Fibroblast of villous mesenchyme (primary cell): ENCODE measurements around the gene NAPB. TPM values are rescaled to one million over a fixed set of nuclear protein-coding genes. Genes with fewer than 3 reads are reported as not detected.
A peak's percentile ranks its signal among the peaks of the same experiment; 100 is the strongest.

ENCODE experiments used
- DNase-seq: peaks from one replicate; pipeline ENCODE4 v3.0.0-alpha.2; 2010; ENCODE audit warnings: low read depth
- H3K4me3 ChIP-seq: 2 replicates; pipeline ENCODE4 v1.5.1; 2011; ENCODE audit warnings: low read depth, mild to moderate bottlenecking, low read length
- total RNA-seq: library from RNA; depleted of rRNA; stranded (reverse); fragments of >200 nt; gene quantifications from 2 replicates; pipeline ENCODE4 v1.2.3, GENCODE V29; 2012
- TF ChIP-seq, protein P1 (sequence below): IDR thresholded peaks from 2 replicates; pipeline ENCODE4 v1.5.1; 2012; ENCODE audit warnings: low read depth, mild to moderate bottlenecking, low read length; ENCODE audit not compliant: insufficient read depth

NAPB gene
- total RNA-seq, 1 donor: 9.5 TPM

DNA sequence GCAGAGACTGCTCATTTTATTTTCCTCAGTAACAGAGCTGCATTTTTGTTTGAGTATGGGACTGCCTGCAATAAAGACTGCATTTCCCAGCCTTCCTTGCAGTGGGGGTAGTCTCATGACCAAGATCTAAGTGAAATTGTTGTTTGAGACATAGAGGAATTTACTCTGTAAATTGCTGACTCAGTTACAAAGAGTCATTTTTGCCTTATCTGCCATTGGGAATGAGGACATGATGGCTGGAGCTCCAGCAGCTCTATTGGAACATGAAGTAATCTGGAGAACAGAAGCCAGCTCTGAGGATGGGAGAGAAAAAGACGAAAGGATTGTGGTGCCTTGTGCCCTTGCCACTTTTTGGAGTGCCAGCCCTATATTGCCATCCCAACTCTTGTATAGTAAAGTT lies 33.5 kb upstream of the NAPB start:
- no peak for DNase-seq
- TF ChIP-seq, protein P1, sequence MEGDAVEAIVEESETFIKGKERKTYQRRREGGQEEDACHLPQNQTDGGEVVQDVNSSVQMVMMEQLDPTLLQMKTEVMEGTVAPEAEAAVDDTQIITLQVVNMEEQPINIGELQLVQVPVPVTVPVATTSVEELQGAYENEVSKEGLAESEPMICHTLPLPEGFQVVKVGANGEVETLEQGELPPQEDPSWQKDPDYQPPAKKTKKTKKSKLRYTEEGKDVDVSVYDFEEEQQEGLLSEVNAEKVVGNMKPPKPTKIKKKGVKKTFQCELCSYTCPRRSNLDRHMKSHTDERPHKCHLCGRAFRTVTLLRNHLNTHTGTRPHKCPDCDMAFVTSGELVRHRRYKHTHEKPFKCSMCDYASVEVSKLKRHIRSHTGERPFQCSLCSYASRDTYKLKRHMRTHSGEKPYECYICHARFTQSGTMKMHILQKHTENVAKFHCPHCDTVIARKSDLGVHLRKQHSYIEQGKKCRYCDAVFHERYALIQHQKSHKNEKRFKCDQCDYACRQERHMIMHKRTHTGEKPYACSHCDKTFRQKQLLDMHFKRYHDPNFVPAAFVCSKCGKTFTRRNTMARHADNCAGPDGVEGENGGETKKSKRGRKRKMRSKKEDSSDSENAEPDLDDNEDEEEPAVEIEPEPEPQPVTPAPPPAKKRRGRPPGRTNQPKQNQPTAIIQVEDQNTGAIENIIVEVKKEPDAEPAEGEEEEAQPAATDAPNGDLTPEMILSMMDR: no peak
- no peak overlapping the region for H3K4me3 ChIP-seq

DNA sequence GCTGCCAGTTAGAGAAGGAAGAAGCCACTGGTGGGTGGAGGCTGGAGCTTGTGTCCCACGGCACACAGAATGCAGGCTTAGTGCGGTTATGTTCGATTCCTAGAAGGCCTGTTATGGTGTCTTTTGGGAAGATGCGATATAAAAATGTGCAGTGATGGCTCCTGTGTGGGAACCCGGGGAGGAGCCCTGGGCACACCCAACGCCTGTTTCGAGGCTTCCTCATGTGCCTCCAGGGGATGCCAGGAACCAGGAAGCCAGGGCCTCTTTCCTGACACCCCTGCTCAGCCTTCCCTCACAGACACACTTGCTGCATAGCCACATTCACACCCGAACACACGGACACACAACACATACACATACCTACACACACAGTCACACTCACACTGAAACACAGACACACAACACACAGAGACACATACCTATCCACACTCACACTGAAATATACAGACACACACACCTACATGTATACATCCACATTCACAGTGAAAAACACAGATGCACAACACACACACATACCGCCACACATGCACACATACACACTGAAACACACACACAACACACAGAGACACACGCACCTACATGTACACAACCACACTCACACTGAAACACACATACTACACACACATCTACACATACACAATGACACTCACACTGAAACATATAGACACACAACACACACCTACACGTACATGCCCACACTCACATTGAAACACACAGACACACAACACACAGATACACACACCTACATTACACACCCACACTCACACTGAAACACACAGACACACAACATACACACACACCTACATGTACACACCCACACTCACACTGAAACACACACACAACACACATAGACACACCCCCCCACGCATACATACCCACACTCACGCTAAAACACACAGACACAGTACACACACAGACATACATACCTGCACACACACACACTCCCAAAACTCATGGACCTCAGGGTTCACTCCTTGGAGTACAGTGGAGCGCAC lies 32.6 kb upstream of the NAPB start:
- TF ChIP-seq, protein P1: no peak
- DNase-seq: no peak

DNA sequence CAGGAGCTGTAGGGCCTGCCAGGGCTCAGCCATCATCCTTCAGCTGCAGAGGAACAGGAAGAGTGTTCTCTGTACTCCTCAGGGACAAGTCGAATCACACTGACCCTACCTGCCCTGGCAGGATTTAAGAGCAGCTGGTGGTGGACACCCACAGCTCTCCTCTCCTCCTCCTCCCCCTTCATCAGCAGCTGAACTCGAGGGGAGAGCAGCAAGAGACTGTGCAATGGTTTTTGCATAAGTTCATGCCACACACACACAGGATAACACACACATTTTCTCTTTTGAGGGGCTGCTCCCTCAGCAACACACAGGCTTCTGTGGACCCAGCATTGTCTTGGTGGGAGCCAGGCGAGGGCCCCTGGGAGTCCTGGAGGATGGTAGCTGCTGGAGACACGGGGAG lies 31.5 kb upstream of the NAPB start, which contains the start of gene CST11:
Gene CST11, minus strand, starts transcription at position 101 of the 400 bp plus-strand sequence. Its CDS starts 65 bp downstream, at position 36.
- H3K4me3 ChIP-seq: no peak within 1 kb of the TSS
- TF ChIP-seq, protein P1: no peak
- no peak for DNase-seq

More for the DNA sequence above, 32.6 kb upstream of the NAPB start:
- no peak overlapping the region for H3K4me3 ChIP-seq

DNA sequence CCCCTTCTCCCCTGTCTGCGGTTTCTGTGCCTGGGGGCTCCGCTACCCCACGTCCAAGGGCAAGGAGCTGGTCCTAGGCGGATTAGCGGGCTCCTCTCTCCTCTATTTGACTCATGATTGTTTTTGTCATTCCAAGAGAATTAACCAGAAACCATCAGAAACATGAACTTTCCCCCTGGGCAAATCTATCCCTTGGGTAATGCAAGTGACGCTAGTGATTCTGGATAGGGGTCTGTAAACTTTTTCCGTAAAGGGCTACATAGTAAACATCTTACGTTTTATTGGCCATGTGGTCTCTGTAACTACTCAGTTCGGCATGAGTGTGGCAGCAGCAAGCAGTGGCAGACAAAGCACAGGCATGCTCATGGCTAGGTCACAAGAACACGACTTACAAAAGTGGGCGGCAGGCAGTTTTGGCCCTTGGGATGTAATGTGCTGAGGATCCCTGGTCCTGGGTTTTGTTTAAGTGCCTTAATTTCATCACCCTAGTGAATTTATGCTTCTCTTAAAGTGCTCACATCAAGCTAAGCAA lies 30.7 kb upstream of the NAPB start:
- DNase-seq: peak; percentile 72
- TF ChIP-seq, protein P1: no peak
- no peak overlapping the region for H3K4me3 ChIP-seq

DNA sequence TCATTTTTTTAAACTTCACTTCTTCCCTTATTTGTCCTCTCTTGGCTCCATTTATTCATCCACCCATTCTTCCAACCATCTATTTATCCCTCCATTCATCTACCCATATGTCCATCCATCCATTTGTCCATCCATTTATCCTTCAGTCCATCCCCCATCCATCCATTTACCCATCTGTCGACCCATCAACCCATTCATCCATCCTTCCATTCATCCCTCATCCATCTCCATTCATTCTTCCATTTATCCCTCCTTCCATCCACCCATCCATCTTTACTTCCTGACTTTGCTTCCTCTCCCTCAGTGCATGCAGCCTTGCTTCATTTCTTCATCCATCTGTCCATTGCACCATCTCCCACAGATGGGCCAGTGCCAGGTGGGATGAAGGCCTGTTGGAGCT lies 29.6 kb upstream of the NAPB start:
- TF ChIP-seq, protein P1: no peak
- DNase-seq: no peak
- H3K4me3 ChIP-seq: no peak overlapping the region

DNA sequence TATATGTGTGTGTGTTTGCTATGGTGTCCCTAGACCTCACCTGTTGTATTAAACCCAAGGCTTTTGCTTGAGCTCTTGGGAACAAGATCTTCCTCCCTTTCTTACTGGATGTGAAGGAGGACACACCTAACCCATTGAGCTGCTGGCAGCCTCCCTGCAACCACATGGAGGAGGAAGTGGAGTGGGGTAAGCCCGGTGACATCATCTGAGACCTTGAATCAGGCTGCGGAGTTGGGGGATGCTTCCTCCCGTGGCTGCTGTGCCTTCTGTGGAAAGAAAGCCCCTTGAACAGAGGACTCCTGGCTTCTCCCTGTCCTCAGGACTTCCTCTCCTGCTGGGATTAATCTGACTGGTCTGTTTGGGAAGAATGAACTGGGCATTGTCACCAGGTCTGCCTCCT lies 28.1 kb upstream of the NAPB start:
- no peak for DNase-seq
- no peak overlapping the region for H3K4me3 ChIP-seq
- TF ChIP-seq, protein P1: no peak
